Endothelial cell of umbilical vein (primary cell): ENCODE data around the gene MAPK8IP3. TPM values are rescaled to one million over a fixed set of nuclear protein-coding genes. Genes with fewer than 3 reads are reported as not detected.

Experiments used
- BruUV-seq: library from RNA; stranded (reverse); fragments of 400-500 nt; replicated peaks from 2 replicates; lab custom pipeline; 2021; lab: Mats Ljungman, UMichigan
- CTCF ChIA-PET: fragments of 300-600, 350-600 bp; sonication (Branson Sonifier 250); formaldehyde crosslinking; loops from one replicate; lab custom pipeline; 2021; ENCODE audit warnings: antibody characterized with exemption, inconsistent platforms; lab: Charles Lee
- POLR2A ChIA-PET: fragments of 300-600, 350-600 bp; sonication (Branson Sonifier 250); formaldehyde crosslinking; loops from one replicate; lab custom pipeline; 2021; ENCODE audit warnings: antibody characterized with exemption, inconsistent platforms; lab: Charles Lee
- DNase-seq: peaks from one replicate; pipeline ENCODE4 v3.0.0-alpha.2; 2011; ENCODE audit warnings: low read depth, low spot score
- FAIRE-seq: peaks from 2 replicates; lab custom pipeline; 2011; peaks lifted over from hg19 to GRCh38; lab: Jason Lieb, UNC
- H2AFZ ChIP-seq: 2 replicates; pipeline ENCODE4 v1.6.0; 2012; ENCODE audit warnings: low read depth, low read length, control low read depth, inconsistent platforms
- H3K27ac ChIP-seq: 2 replicates; pipeline ENCODE4 v1.5.1; 2011; ENCODE audit warnings: low read depth, mild to moderate bottlenecking, control low read depth, low read length, moderate library complexity; ENCODE audit not compliant: insufficient read depth
- H3K27me3 ChIP-seq, 2 experiments: 2 replicates each; pipeline versions ENCODE4 v1.6.0 to v1.6.1; 2011; ENCODE audit warnings: low read length in 2 of 2, mixed read lengths in 1 of 2; ENCODE audit not compliant: control insufficient read depth in 2 of 2, insufficient read depth in 2 of 2
- H3K36me3 ChIP-seq, 2 experiments: 2 replicates in 1 of 2; 3 replicates in 1 of 2; pipeline ENCODE4 v1.5.1; 2011; ENCODE audit warnings: low read length in 2 of 2, mild to moderate bottlenecking in 1 of 2, moderate library complexity in 1 of 2; ENCODE audit not compliant: control insufficient read depth in 2 of 2, insufficient read depth in 2 of 2; ENCODE audit errors: extremely low read depth in 1 of 2
- H3K4me1 ChIP-seq: 3 replicates; pipeline ENCODE4 v1.5.1; 2011; ENCODE audit warnings: mild to moderate bottlenecking, low read length; ENCODE audit not compliant: control insufficient read depth, insufficient read depth; ENCODE audit errors: extremely low read depth
- H3K4me2 ChIP-seq: 2 replicates; pipeline ENCODE4 v1.6.1; 2011; ENCODE audit warnings: low read length, control low read depth, mixed read lengths; ENCODE audit not compliant: insufficient read depth
- H3K4me3 ChIP-seq, 3 experiments: fragments of 200-600 bp in 1 of 3; sonication (generic), shearing (Covaris generic) in 1 of 3; replicated peaks in 1 of 3; 2 replicates each; pipeline ENCODE4 v1.5.1; 2011 to 2016; ENCODE audit warnings: control low read depth in 3 of 3, low read length in 3 of 3, mild to moderate bottlenecking in 2 of 3, inconsistent platforms in 1 of 3, low read depth in 1 of 3, moderate library complexity in 1 of 3; ENCODE audit not compliant: insufficient read depth in 1 of 3
- H3K79me2 ChIP-seq: 2 replicates; pipeline ENCODE4 v1.6.0; 2012; ENCODE audit warnings: low read length, inconsistent platforms; ENCODE audit not compliant: control insufficient read depth, insufficient read depth
- H3K9ac ChIP-seq: replicated peaks from 2 replicates; pipeline ENCODE3; 2011; ENCODE audit warnings: low read length, control low read depth; ENCODE audit not compliant: insufficient read depth; ENCODE audit errors: extremely low read depth
- H3K9me1 ChIP-seq: replicated peaks from 3 replicates; pipeline ENCODE4 v1.6.0; 2011; ENCODE audit warnings: mild to moderate bottlenecking, low read length; ENCODE audit not compliant: control insufficient read depth, insufficient read depth; ENCODE audit errors: extremely low read depth
- H3K9me3 ChIP-seq: replicated peaks from 2 replicates; pipeline ENCODE4 v1.5.1; 2012; ENCODE audit warnings: low read length, inconsistent platforms; ENCODE audit not compliant: control insufficient read depth, insufficient read depth
- H4K20me1 ChIP-seq: replicated peaks from 2 replicates; pipeline ENCODE3; 2011; ENCODE audit warnings: mild to moderate bottlenecking, low read length; ENCODE audit not compliant: control insufficient read depth, insufficient read depth; ENCODE audit errors: extremely low read depth
- CTCF ChIP-seq, 2 donors: IDR thresholded peaks; 1 replicate in 1 of 2; 2 replicates in 1 of 2; pipeline ENCODE4 v1.5.1; 2011; ENCODE audit warnings: low read length in 2 of 2, mild to moderate bottlenecking in 2 of 2, moderate library complexity in 2 of 2, control low read depth in 1 of 2, inconsistent platforms in 1 of 2, low read depth in 1 of 2; ENCODE audit not compliant: insufficient read depth in 1 of 2; ENCODE audit errors: extremely low read depth in 1 of 2
- EZH2 ChIP-seq: IDR thresholded peaks from 2 replicates; pipeline ENCODE4 v1.6.1; 2012; ENCODE audit warnings: borderline replicate concordance, low read depth, mild to moderate bottlenecking, moderate library complexity, low read length, inconsistent platforms; ENCODE audit not compliant: severe bottlenecking
- FOS ChIP-seq: IDR thresholded peaks from 2 replicates; pipeline ENCODE4 v1.6.1; 2011; ENCODE audit warnings: mild to moderate bottlenecking, low read length, moderate library complexity, borderline replicate concordance; ENCODE audit not compliant: insufficient read depth
- GATA2 ChIP-seq: IDR thresholded peaks from 2 replicates; pipeline ENCODE4 v1.7.0; 2011; ENCODE audit warnings: low read depth, mild to moderate bottlenecking, moderate library complexity, mixed read lengths, low read length; ENCODE audit not compliant: insufficient read length, insufficient read depth
- JUN ChIP-seq: IDR thresholded peaks from 2 replicates; pipeline ENCODE4 v1.6.1; 2011; ENCODE audit warnings: borderline replicate concordance, low read depth; ENCODE audit not compliant: insufficient read length, insufficient read depth
- MYC ChIP-seq: IDR thresholded peaks from one replicate; pipeline ENCODE4 v1.6.1; 2011; ENCODE audit warnings: mild to moderate bottlenecking, low read depth, low read length
- POLR2A ChIP-seq: IDR thresholded peaks from 2 replicates; pipeline ENCODE4 v1.6.1; 2012; ENCODE audit warnings: low read depth, mild to moderate bottlenecking, control low read depth, low read length
- POLR2AphosphoS5 ChIP-seq: IDR thresholded peaks from 2 replicates; pipeline ENCODE4 v1.6.1; 2012; ENCODE audit warnings: low read depth, mild to moderate bottlenecking, control low read depth, low read length, moderate library complexity; ENCODE audit not compliant: insufficient read depth
- dilution Hi-C: fragments of 300-500 bp; cut with MboI; formaldehyde crosslinking; loops from one replicate; pipeline ENCODE4 v1.15.0; 2019; ENCODE audit warnings: low sequenced_read_pairs; ENCODE audit not compliant: extremely low pct_ligation_motif_present
- intact Hi-C: fragments of 100-400 bp; cut with micrococcal nuclease; formaldehyde crosslinking; loops from one replicate; pipeline ENCODE4 v1.10.0; 2022
- polyA plus RNA-seq, 4 experiments: library from polyadenylated mRNA; depleted of rRNA in 3 of 4; stranded (reverse) in 3 of 4; unstranded in 1 of 4; fragments of >200 nt; gene quantifications; 2 replicates each; pipeline versions ENCODE4 v1.2.1 to v1.2.3, GENCODE V29; 2011 to 2012; ENCODE audit warnings: missing spikeins in 1 of 4
- total RNA-seq: library from RNA; stranded (reverse); gene quantifications from 2 replicates; pipeline ENCODE4 v1.2.3, GENCODE V29; 2021
- TF ChIP-seq, protein P1 (sequence below): IDR thresholded peaks from 2 replicates; pipeline ENCODE4 v1.6.1; 2011; ENCODE audit not compliant: insufficient read depth, insufficient read length

MAPK8IP3 gene
- total and polyA plus RNA-seq, 2 donors (not counting 3 experiments of a cell fraction or from before 2014, with no cell fraction given), result 40.7 to 92.2 TPM

DNA sequence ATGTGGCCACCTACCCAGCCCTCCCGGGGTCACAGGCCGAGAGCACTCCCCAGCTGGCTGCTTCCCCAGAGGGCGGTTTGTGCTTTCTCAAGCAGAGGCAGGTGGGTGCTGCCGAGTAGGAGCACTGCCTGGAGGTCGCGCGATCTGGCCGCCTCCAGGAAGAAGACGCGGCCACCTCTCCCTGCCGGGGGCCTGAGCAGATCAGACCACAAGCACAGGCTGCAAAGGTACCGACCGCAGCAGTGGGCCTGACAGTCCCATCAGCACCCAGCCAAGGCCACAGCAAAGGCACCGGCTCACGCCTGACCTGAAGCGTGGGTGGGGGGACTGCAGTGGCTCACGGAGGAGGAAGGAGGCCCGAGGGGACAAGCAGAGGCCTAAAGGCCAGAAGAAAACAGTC is 102.7 kb downstream of the MAPK8IP3 start:
- ChIA-PET CTCF (no interaction called here), POLR2A (no interaction called here)
- no peak for DNase-seq
- TF ChIP-seq CTCF (IDR thresholded peaks at IDR 0.05; ENCODE audit: extremely low read depth in 1 of 2, insufficient read depth in 1 of 2, low read depth in 1 of 2, low read length in 2 of 2), result no peak
- no peak for TF ChIP-seq MYC
- TF ChIP-seq POLR2A, result no peak
- no peak for TF ChIP-seq POLR2AphosphoS5
- TF ChIP-seq FOS, result no peak
- no peak for TF ChIP-seq EZH2
- TF ChIP-seq GATA2, result no peak
- TF ChIP-seq JUN, result no peak
- TF ChIP-seq, protein P1, sequence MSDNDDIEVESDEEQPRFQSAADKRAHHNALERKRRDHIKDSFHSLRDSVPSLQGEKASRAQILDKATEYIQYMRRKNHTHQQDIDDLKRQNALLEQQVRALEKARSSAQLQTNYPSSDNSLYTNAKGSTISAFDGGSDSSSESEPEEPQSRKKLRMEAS, result no peak
- Histone ChIP-seq H3K4me1 (no peaks in the 10 kb centered on the region), H3K4me3 (no peak overlapping the region), H3K36me3 (peaks cover 0 to 27% of the 10 kb centered on the region in 2 experiments), H3K4me2 (no peak overlapping the region), H3K9me1 (no peaks in the 10 kb centered on the region), H3K79me2 (no peaks in the 10 kb centered on the region), H3K9ac (no peak overlapping the region), H3K27me3 (no peaks in the 10 kb centered on the region), H3K27ac (no peak overlapping the region), H2AFZ (no peak overlapping the region), H4K20me1 (no peaks in the 10 kb centered on the region), H3K9me3 (no peaks in the 10 kb centered on the region)
- no peak for FAIRE-seq
- BruUV-seq, result no TSS peak
- intact Hi-C loops, result no loop called here
- dilution Hi-C loops, result no loop called here
